Renal pelvis (tissue), 4 donors: ENCODE results near the gene CDCA3. TPM values are rescaled to one million over a fixed set of nuclear protein-coding genes. Genes with fewer than 3 reads are reported as not detected.

Experiments
- DNase-seq: peaks from one replicate; pipeline ENCODE4 v3.0.0-alpha.2; 2013
- polyA plus RNA-seq, 3 donors: library from polyadenylated mRNA; unstranded; fragments of 120-200 nt; gene quantifications; one replicate each; pipeline ENCODE4 v1.2.1, GENCODE V29; 2013; ENCODE audit not compliant: insufficient read length in 3 of 3

CDCA3 gene
- polyA plus RNA-seq, 3 donors, result 27.2 to 37.0 (median 29.7) TPM

GRCh38 chr12:6834873-6835272 lies 16.2 kb downstream of the CDCA3 start:
- DNase-seq, result no peak

GRCh38 chr12:6834254-6834653 lies 16.8 kb downstream of the CDCA3 start:
- DNase-seq, result no peak

GRCh38 chr12:6833189-6833890 lies 17.7 kb downstream of the CDCA3 start:
- no peak for DNase-seq

GRCh38 chr12:6832125-6832524 lies 19.0 kb downstream of the CDCA3 start:
- no peak for DNase-seq

GRCh38 chr12:6831450-6831995 lies 19.6 kb downstream of the CDCA3 start:
- DNase-seq, result no peak

GRCh38 chr12:6830999-6831398 lies 20.1 kb downstream of the CDCA3 start:
- DNase-seq, result no peak

- DNase-seq, result no peak
Measured at GRCh38 chr12:6830286-6830890, 20.7 kb downstream of the CDCA3 start.

GRCh38 chr12:6829536-6830220 lies 21.4 kb downstream of the CDCA3 start:
- no peak for DNase-seq

GRCh38 chr12:6828781-6829535 lies 22.1 kb downstream of the CDCA3 start:
- no peak for DNase-seq

GRCh38 chr12:6827982-6828780 lies 22.9 kb downstream of the CDCA3 start, which contains the start of gene P3H3:
Gene P3H3, plus strand, starts transcription at chr12:6828407. Its CDS starts 34 bp downstream, at chr12:6828441.
- no peak for DNase-seq

GRCh38 chr12:6827437-6827911 lies 23.6 kb downstream of the CDCA3 start:
- DNase-seq, result peak; percentile 85

- DNase-seq, result no peak
Measured at GRCh38 chr12:6826734-6827436, 24.2 kb downstream of the CDCA3 start.

GRCh38 chr12:6826125-6826733 lies 24.9 kb downstream of the CDCA3 start:
- DNase-seq, result no peak

- peak; percentile 85 for DNase-seq
Measured at GRCh38 chr12:6825398-6826124, 25.5 kb downstream of the CDCA3 start.

- DNase-seq, result no peak
Measured at GRCh38 chr12:6824901-6825381, 26.1 kb downstream of the CDCA3 start.

GRCh38 chr12:6824085-6824775 lies 26.9 kb downstream of the CDCA3 start:
- DNase-seq, result no peak

GRCh38 chr12:6823182-6824084 lies 27.7 kb downstream of the CDCA3 start:
- DNase-seq, result no peak
